Measurements from ENCODE around the gene DEFB114.

DEFB114 gene

GRCh38 chr6:49964064-49964463 is at the start of gene DEFB114:
DEFB114 (minus strand) TSS chr6:49964164; CDS start chr6:49964105, 59 bp downstream.
- DNase-seq (ENCODE audit: extremely low read depth, low read depth), result no peak
- TF ChIP-seq, protein P1, sequence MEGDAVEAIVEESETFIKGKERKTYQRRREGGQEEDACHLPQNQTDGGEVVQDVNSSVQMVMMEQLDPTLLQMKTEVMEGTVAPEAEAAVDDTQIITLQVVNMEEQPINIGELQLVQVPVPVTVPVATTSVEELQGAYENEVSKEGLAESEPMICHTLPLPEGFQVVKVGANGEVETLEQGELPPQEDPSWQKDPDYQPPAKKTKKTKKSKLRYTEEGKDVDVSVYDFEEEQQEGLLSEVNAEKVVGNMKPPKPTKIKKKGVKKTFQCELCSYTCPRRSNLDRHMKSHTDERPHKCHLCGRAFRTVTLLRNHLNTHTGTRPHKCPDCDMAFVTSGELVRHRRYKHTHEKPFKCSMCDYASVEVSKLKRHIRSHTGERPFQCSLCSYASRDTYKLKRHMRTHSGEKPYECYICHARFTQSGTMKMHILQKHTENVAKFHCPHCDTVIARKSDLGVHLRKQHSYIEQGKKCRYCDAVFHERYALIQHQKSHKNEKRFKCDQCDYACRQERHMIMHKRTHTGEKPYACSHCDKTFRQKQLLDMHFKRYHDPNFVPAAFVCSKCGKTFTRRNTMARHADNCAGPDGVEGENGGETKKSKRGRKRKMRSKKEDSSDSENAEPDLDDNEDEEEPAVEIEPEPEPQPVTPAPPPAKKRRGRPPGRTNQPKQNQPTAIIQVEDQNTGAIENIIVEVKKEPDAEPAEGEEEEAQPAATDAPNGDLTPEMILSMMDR (IDR thresholded peaks at IDR 0.05; ENCODE audit: low read depth, low read length), result no peak

- no peak for DNase-seq (ENCODE audit: extremely low read depth, low read depth)
- TF ChIP-seq, protein P1 (IDR thresholded peaks at IDR 0.05; ENCODE audit: low read depth, low read length), result no peak
Observed at GRCh38 chr6:50007819-50008218, 43.9 kb upstream of the DEFB114 start.

- DNase-seq (ENCODE audit: extremely low read depth, low read depth), result no peak
- TF ChIP-seq, protein P1 (IDR thresholded peaks at IDR 0.05; ENCODE audit: low read depth, low read length), result no peak
Observed at GRCh38 chr6:50003139-50003538, 39.2 kb upstream of the DEFB114 start.

DNA sequence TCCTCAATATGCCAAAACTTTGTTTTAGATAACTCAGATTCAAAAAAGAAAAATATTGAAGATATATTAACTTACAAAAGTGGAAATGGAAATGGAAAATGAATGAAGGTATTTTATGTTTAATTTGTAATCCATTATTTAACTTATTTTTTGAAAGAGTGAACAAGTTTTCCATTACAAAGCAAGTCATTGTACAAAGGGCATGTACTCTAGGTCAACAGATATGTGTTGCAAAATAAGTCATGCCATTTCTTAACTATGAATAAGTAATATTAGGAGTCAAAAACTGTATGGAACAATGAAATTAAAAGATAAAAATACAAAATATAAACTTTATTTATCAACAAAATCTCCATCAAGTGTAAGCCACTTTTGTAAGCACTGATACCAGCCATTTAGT is 31.3 kb upstream of the DEFB114 start:
- TF ChIP-seq, protein P1 (IDR thresholded peaks at IDR 0.05; ENCODE audit: low read depth, low read length), result no peak
- no peak for DNase-seq (ENCODE audit: extremely low read depth, low read depth)

DNA sequence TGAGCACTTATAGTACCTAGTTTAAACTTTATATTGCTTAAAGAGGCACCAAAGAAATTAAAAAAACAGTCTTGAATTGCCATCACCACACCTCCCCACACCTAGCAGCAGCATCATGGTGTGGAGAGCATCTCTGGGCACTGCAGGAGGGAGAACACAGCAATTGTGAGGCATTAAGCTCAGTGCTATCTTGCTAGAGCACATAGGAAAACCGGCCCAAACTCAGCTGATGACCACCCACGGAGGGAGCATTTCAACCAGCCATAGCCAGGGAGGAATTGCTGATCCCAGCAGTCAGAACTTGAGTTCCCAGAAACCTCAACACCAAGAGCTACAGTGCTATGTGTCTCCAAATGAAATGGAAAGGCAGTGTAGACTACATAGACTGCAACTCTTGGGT is 24.9 kb upstream of the DEFB114 start:
- DNase-seq (ENCODE audit: extremely low read depth, low read depth), result no peak
- TF ChIP-seq, protein P1 (IDR thresholded peaks at IDR 0.05; ENCODE audit: low read depth, low read length), result no peak

GRCh38 chr6:49987749-49988148 is 23.8 kb upstream of the DEFB114 start:
- DNase-seq (ENCODE audit: extremely low read depth, low read depth), result no peak
- TF ChIP-seq, protein P1 (IDR thresholded peaks at IDR 0.05; ENCODE audit: low read depth, low read length), result no peak

DNA sequence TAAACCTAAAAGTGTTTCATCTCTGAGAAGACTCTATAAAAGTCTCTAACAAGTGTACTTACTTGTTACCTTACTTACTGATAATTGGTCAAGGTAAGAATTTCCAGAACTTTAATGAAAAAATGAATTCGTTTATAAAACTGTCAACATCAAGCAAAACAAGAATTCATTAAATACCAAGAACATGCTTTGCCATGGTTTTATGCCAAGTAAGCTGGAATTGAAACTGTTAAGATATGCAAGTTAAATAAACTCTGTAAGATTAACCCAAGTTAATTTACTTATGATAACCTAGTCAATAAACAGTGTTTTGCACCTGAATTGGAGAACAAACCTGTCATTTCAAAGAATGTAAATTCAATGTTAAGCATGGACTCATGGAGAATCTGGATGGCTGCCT is 22.6 kb upstream of the DEFB114 start:
- DNase-seq (ENCODE audit: extremely low read depth, low read depth), result no peak
- TF ChIP-seq, protein P1 (IDR thresholded peaks at IDR 0.05; ENCODE audit: low read depth, low read length), result no peak

All from AG09319 (cell line).